ENCODE results near the gene HHAT. TPM values are rescaled to one million over a fixed set of nuclear protein-coding genes. Genes with fewer than 3 reads are reported as not detected.
A peak's percentile ranks its signal among the peaks of the same experiment; 100 is the strongest.

The HHAT gene
- total RNA-seq, 1 experiment from 2014 or later, result 3.0 TPM

- H3K4me1 ChIP-seq (ENCODE audit: insufficient read depth, low read length, poor library complexity, severe bottlenecking), result peaks cover 11% of the 10 kb centered on the region
- CTCF ChIA-PET, result no interaction called here
- POLR2A ChIA-PET (ENCODE audit: low non-redundant PET), result no interaction called here
- intact Hi-C loops (cut with micrococcal nuclease; ENCODE audit: unreplicated experiment), result no loop called here
- DNase-seq (ENCODE audit: low spot score), result peak; percentile 67
- H3K4me3 ChIP-seq (ENCODE audit: low read depth, low read length, poor library complexity, severe bottlenecking), result no peak overlapping the region
- H3K27me3 ChIP-seq (replicated peaks; ENCODE audit: insufficient read depth, low read depth, low read length, poor library complexity), result no peaks in the 10 kb centered on the region
- H3K9me3 ChIP-seq (ENCODE audit: low read depth, low read length, poor library complexity, severe bottlenecking), result no peaks in the 10 kb centered on the region
- TF ChIP-seq EZH2 (IDR thresholded peaks at IDR 0.05; ENCODE audit: borderline replicate concordance, low read depth, low read length, poor library complexity, severe bottlenecking) (no peak), CTCF (conservative IDR thresholded peaks at IDR 0.05; ENCODE audit: low read depth, low read length) (no peak)
- H3K36me3 ChIP-seq (ENCODE audit: insufficient read depth, low read length, poor library complexity, severe bottlenecking), result no peaks in the 10 kb centered on the region
- no peak overlapping the region for H3K27ac ChIP-seq (ENCODE audit: low read depth, low read length, poor library complexity, severe bottlenecking)
- BruUV-seq (replicated peaks), result no TSS peak
These were observed 29.9 kb downstream of the HHAT start for GRCh38 chr1:210358626-210359025.

GRCh38 chr1:210359255-210359654 is 30.6 kb downstream of the HHAT start:
- Histone ChIP-seq H3K27ac (ENCODE audit: low read depth, low read length, poor library complexity, severe bottlenecking) (no peak overlapping the region), H3K9me3 (ENCODE audit: low read depth, low read length, poor library complexity, severe bottlenecking) (no peaks in the 10 kb centered on the region), H3K27me3 (replicated peaks; ENCODE audit: insufficient read depth, low read depth, low read length, poor library complexity) (no peaks in the 10 kb centered on the region), H3K4me3 (ENCODE audit: low read depth, low read length, poor library complexity, severe bottlenecking) (no peak overlapping the region), H3K36me3 (ENCODE audit: insufficient read depth, low read length, poor library complexity, severe bottlenecking) (no peaks in the 10 kb centered on the region), H3K4me1 (ENCODE audit: insufficient read depth, low read length, poor library complexity, severe bottlenecking) (peaks cover 11% of the 10 kb centered on the region)
- intact Hi-C loops (cut with micrococcal nuclease; ENCODE audit: unreplicated experiment), result no loop called here
- CTCF ChIA-PET, result interaction anchor here (0.6 kb wide), 1 partner anchor 41 kb away, joined by 3 read pairs; no protein-coding TSS in a partner anchor
- BruUV-seq (replicated peaks), result no TSS peak
- TF ChIP-seq EZH2 (IDR thresholded peaks at IDR 0.05; ENCODE audit: borderline replicate concordance, low read depth, low read length, poor library complexity, severe bottlenecking), result no peak
- no peak for TF ChIP-seq CTCF (conservative IDR thresholded peaks at IDR 0.05; ENCODE audit: low read depth, low read length)
- DNase-seq (ENCODE audit: low spot score), result no peak
- POLR2A ChIA-PET (ENCODE audit: low non-redundant PET), result no interaction called here

GRCh38 chr1:210360852-210361477 is 32.3 kb downstream of the HHAT start:
- no TSS peak for BruUV-seq (replicated peaks)

More at GRCh38 chr1:210360852-210361477, 32.3 kb downstream of the HHAT start:
- H3K36me3 ChIP-seq (ENCODE audit: insufficient read depth, low read length, poor library complexity, severe bottlenecking), result no peaks in the 10 kb centered on the region
- peak; percentile 68 for DNase-seq (ENCODE audit: low spot score)
- CTCF ChIA-PET, result interaction anchor here (0.6 to 1.4 kb wide), 5 partner anchors 8 to 102 kb away, joined by 3 to 19 read pairs (median 4); no protein-coding TSS in a partner anchor
- H3K4me3 ChIP-seq (ENCODE audit: low read depth, low read length, poor library complexity, severe bottlenecking), result no peak overlapping the region
- TF ChIP-seq CTCF (conservative IDR thresholded peaks at IDR 0.05; ENCODE audit: low read depth, low read length), result peak; percentile 77
- TF ChIP-seq EZH2 (IDR thresholded peaks at IDR 0.05; ENCODE audit: borderline replicate concordance, low read depth, low read length, poor library complexity, severe bottlenecking), result no peak
- POLR2A ChIA-PET (ENCODE audit: low non-redundant PET), result no interaction called here
- no peaks in the 10 kb centered on the region for H3K27me3 ChIP-seq (replicated peaks; ENCODE audit: insufficient read depth, low read depth, low read length, poor library complexity)
- H3K4me1 ChIP-seq (ENCODE audit: insufficient read depth, low read length, poor library complexity, severe bottlenecking), result peaks cover 11% of the 10 kb centered on the region
- H3K9me3 ChIP-seq (ENCODE audit: low read depth, low read length, poor library complexity, severe bottlenecking), result no peaks in the 10 kb centered on the region
- H3K27ac ChIP-seq (ENCODE audit: low read depth, low read length, poor library complexity, severe bottlenecking), result no peak overlapping the region
- intact Hi-C loops (cut with micrococcal nuclease; ENCODE audit: unreplicated experiment), result loop anchor here (1.0 kb wide), 1 partner anchor 39 kb away; no protein-coding TSS in a partner anchor
